Stomach (tissue), 9 donors: Measurements from ENCODE around the gene NT5DC1. TPM values are rescaled to one million over a fixed set of nuclear protein-coding genes. Genes with fewer than 3 reads are reported as not detected.

ENCODE experiments used
- DNase-seq, 2 donors: peaks; one replicate each; pipeline versions ENCODE4 v3.0.0 to v3.0.0-alpha.2; 2013 to 2019
- H3K27ac ChIP-seq, 5 donors: fragments of 200-600 bp in 4 of 5; sonication (generic) in 4 of 5; one replicate each; pipeline ENCODE4 v1.5.1; 2013 to 2019; ENCODE audit warnings: mild to moderate bottlenecking in 1 of 5, moderate library complexity in 1 of 5
- H3K27me3 ChIP-seq, 3 donors: fragments of 200-600 bp; sonication (generic); one replicate each; pipeline ENCODE4 v1.5.1; 2017 to 2019; ENCODE audit warnings: mixed run types in 1 of 3
- H3K36me3 ChIP-seq, 4 donors: fragments of 200-600 bp; sonication (generic); 1 replicate in 3 of 4; 2 replicates in 1 of 4; pipeline ENCODE4 v1.5.1; 2016 to 2019
- H3K4me1 ChIP-seq, 4 donors: fragments of 200-600 bp; sonication (generic); one replicate each; pipeline ENCODE4 v1.5.1; 2016 to 2019
- H3K4me3 ChIP-seq, 4 donors: fragments of 200-600 bp; sonication (generic) in 3 of 4; one replicate each; pipeline ENCODE4 v1.5.1; 2016 to 2019; ENCODE audit warnings: mild to moderate bottlenecking in 1 of 4
- H3K9me3 ChIP-seq, 4 donors: fragments of 200-600 bp; sonication (generic); one replicate each; pipeline ENCODE4 v1.5.1; 2016 to 2019
- EP300 ChIP-seq: sonication (generic); formaldehyde crosslinking; IDR thresholded peaks from one replicate; pipeline ENCODE4 v1.6.1; 2017; ENCODE audit warnings: antibody characterized with exemption
- POLR2A ChIP-seq, 4 donors: fragments of 450-650 bp; IDR thresholded peaks; one replicate each; pipeline ENCODE4 v1.6.1; 2016; ENCODE audit warnings: antibody characterized with exemption in 4 of 4, control low read depth in 2 of 4, mild to moderate bottlenecking in 1 of 4, moderate library complexity in 1 of 4
- POLR2AphosphoS5 ChIP-seq, 3 donors: sonication (generic); formaldehyde crosslinking; IDR thresholded peaks; one replicate each; pipeline ENCODE4 v1.6.1; 2016; ENCODE audit warnings: antibody characterized with exemption in 3 of 3
- WGBS, 5 donors: extraction: QIAGEN DNeasy Blood & Tissue Kit in 3 of 5; methylation state at CpG; one replicate each; pipeline versions ENCODE4 v1.1.5 to v1.1.7; 2013 to 2018; 5-methylcytosine and 5-hydroxymethylcytosine counted together
- intact Hi-C: fragments of 100-400 bp; cut with DNase I; formaldehyde crosslinking; loops from one replicate; pipeline ENCODE4 v1.15.1; 2023; ENCODE audit warnings: low total_unique reads
- polyA plus RNA-seq, 3 donors: library from polyadenylated mRNA; stranded (reverse); fragments of 200-250 nt; gene quantifications; one replicate each; pipeline ENCODE4 v1.2.3, GENCODE V29; 2013
- total RNA-seq, 5 donors: library from RNA; depleted of rRNA; stranded (reverse); fragments of >200 nt; gene quantifications; one replicate each; pipeline versions ENCODE4 v1.1.0 to v1.2.3, GENCODE V29; 2014 to 2016
- TF ChIP-seq, protein P1 (sequence below), 7 experiments: fragments of 450-650 bp in 4 of 7; fragments of 200-600 bp in 3 of 7; sonication (generic) in 3 of 7; IDR thresholded peaks; one replicate each; pipeline ENCODE4 v1.5.1; 2016 to 2019; ENCODE audit warnings: antibody characterized with exemption in 7 of 7, control low read depth in 2 of 7, mild to moderate bottlenecking in 1 of 7
- donor health status: healthy with polysubstance abuse.
- donor health status: Bipolar disorder and iron deficiency.
- donor health status: healthy.

NT5DC1 gene
- total and polyA plus RNA-seq, 8 donors, result 8.0 to 136 (median 17.4) TPM

GRCh38 chr6:116190550-116190949 lies 89.9 kb downstream of the NT5DC1 start:
- TF ChIP-seq POLR2AphosphoS5 (IDR thresholded peaks at IDR 0.05) (no peak), EP300 (no peak), POLR2A (IDR thresholded peaks at IDR 0.05) (no peak)
- TF ChIP-seq, protein P1, sequence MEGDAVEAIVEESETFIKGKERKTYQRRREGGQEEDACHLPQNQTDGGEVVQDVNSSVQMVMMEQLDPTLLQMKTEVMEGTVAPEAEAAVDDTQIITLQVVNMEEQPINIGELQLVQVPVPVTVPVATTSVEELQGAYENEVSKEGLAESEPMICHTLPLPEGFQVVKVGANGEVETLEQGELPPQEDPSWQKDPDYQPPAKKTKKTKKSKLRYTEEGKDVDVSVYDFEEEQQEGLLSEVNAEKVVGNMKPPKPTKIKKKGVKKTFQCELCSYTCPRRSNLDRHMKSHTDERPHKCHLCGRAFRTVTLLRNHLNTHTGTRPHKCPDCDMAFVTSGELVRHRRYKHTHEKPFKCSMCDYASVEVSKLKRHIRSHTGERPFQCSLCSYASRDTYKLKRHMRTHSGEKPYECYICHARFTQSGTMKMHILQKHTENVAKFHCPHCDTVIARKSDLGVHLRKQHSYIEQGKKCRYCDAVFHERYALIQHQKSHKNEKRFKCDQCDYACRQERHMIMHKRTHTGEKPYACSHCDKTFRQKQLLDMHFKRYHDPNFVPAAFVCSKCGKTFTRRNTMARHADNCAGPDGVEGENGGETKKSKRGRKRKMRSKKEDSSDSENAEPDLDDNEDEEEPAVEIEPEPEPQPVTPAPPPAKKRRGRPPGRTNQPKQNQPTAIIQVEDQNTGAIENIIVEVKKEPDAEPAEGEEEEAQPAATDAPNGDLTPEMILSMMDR (IDR thresholded peaks at IDR 0.05), result no peak
- WGBS, 5 donors, result 49 to 73% (median 57%) methylated on average over 4 of the region's 4 CpGs
- H3K27ac ChIP-seq, result no peak overlapping the region
- DNase-seq, result peak in 1 of 2 donors; percentile 10
- H3K4me1 ChIP-seq, result peaks cover 0 to 13% (median 5%) of the 10 kb centered on the region in 4 donors
- H3K9me3 ChIP-seq, result no peaks in the 10 kb centered on the region
- H3K4me3 ChIP-seq, result no peak overlapping the region
- no peaks in the 10 kb centered on the region for H3K27me3 ChIP-seq
- H3K36me3 ChIP-seq, result peaks cover 0 to 4% (median 0%) of the 10 kb centered on the region in 4 donors
- intact Hi-C loops, result no loop called here

GRCh38 chr6:116191881-116192280 lies 91.2 kb downstream of the NT5DC1 start:
- Histone ChIP-seq H3K4me3 (no peak overlapping the region), H3K36me3 (peaks cover 0 to 4% (median 0%) of the 10 kb centered on the region in 4 donors), H3K9me3 (no peaks in the 10 kb centered on the region), H3K27me3 (no peaks in the 10 kb centered on the region), H3K27ac (no peak overlapping the region), H3K4me1 (peaks cover 0 to 13% (median 5%) of the 10 kb centered on the region in 4 donors)
- DNase-seq, result no peak
- TF ChIP-seq POLR2A (IDR thresholded peaks at IDR 0.05) (no peak), POLR2AphosphoS5 (IDR thresholded peaks at IDR 0.05) (no peak), EP300 (no peak)
- TF ChIP-seq, protein P1 (IDR thresholded peaks at IDR 0.05), result no peak
- WGBS, 5 donors, result 86 to 91% (median 89%) methylated on average over 2 of the region's 2 CpGs
- intact Hi-C loops, result no loop called here

- no peak for TF ChIP-seq EP300
- TF ChIP-seq, protein P1 (IDR thresholded peaks at IDR 0.05), result no peak
- TF ChIP-seq POLR2AphosphoS5 (IDR thresholded peaks at IDR 0.05), result no peak
- TF ChIP-seq POLR2A (IDR thresholded peaks at IDR 0.05), result no peak
- Histone ChIP-seq H3K36me3 (peaks cover 0 to 4% (median 0%) of the 10 kb centered on the region in 4 donors), H3K27ac (no peak overlapping the region), H3K27me3 (no peaks in the 10 kb centered on the region), H3K4me3 (no peak overlapping the region), H3K4me1 (peaks cover 0 to 13% (median 5%) of the 10 kb centered on the region in 4 donors), H3K9me3 (no peaks in the 10 kb centered on the region)
- no peak for DNase-seq
- intact Hi-C loops, result no loop called here
- 19 to 44% (median 34%) methylated on average over 3 of the region's 3 CpGs for WGBS, 5 donors
Observed at GRCh38 chr6:116192786-116193185, 92.1 kb downstream of the NT5DC1 start.

GRCh38 chr6:116196841-116197240 lies 96.2 kb downstream of the NT5DC1 start:
- Histone ChIP-seq H3K36me3 (no peaks in the 10 kb centered on the region), H3K4me3 (no peak overlapping the region), H3K9me3 (no peaks in the 10 kb centered on the region), H3K27ac (no peak overlapping the region), H3K4me1 (peaks cover 0 to 13% (median 5%) of the 10 kb centered on the region in 4 donors), H3K27me3 (no peaks in the 10 kb centered on the region)
- intact Hi-C loops, result no loop called here
- 82 to 95% (median 91%) methylated on average over 3 of the region's 3 CpGs for WGBS, 5 donors
- no peak for DNase-seq
- TF ChIP-seq POLR2AphosphoS5 (IDR thresholded peaks at IDR 0.05), result no peak
- no peak for TF ChIP-seq EP300
- TF ChIP-seq, protein P1 (IDR thresholded peaks at IDR 0.05), result no peak
- TF ChIP-seq POLR2A (IDR thresholded peaks at IDR 0.05), result no peak
